ENCODE measurements around the gene DPP10. TPM values are rescaled to one million over a fixed set of nuclear protein-coding genes. Genes with fewer than 3 reads are reported as not detected.

The DPP10 gene
- total and polyA plus RNA-seq, 4 donors, result 0.08 to 5.0 (median 0.27) TPM

DNA sequence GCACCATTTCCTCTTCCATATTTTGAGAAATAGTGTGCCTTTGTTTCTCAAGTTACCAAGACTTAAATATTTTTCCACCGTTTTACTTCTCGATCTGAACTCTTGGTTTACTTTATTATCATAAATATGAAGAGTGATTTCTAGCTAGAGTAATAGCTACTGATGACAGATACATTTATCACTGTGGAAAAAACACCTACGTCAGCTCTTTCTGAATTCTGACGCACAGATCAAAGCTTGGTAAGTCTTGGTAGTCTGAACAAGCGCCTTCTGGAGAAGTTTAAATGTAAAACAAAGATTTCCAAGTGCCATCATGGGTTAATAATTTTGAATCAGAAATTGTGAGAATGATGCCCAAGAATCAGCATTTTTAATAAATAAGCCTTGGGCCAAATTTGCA lies 367.7 kb downstream of the DPP10 start:
- TF ChIP-seq, protein P1, sequence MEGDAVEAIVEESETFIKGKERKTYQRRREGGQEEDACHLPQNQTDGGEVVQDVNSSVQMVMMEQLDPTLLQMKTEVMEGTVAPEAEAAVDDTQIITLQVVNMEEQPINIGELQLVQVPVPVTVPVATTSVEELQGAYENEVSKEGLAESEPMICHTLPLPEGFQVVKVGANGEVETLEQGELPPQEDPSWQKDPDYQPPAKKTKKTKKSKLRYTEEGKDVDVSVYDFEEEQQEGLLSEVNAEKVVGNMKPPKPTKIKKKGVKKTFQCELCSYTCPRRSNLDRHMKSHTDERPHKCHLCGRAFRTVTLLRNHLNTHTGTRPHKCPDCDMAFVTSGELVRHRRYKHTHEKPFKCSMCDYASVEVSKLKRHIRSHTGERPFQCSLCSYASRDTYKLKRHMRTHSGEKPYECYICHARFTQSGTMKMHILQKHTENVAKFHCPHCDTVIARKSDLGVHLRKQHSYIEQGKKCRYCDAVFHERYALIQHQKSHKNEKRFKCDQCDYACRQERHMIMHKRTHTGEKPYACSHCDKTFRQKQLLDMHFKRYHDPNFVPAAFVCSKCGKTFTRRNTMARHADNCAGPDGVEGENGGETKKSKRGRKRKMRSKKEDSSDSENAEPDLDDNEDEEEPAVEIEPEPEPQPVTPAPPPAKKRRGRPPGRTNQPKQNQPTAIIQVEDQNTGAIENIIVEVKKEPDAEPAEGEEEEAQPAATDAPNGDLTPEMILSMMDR (IDR thresholded peaks at IDR 0.05; ENCODE audit: control extremely low read depth, extremely low read depth), result no peak
- H3K9ac ChIP-seq (ENCODE audit: insufficient read depth in 1 of 2, low read length in 2 of 2), result no peak overlapping the region
- peaks cover 0 to 6% (median 0%) of the 10 kb centered on the region in 4 donors for H3K9me3 ChIP-seq (ENCODE audit: control insufficient read depth in 4 of 4, insufficient read depth in 3 of 4, low read length in 3 of 4)
- no peak for ATAC-seq (ENCODE audit: insufficient read depth, low FRiP score)
- 87 to 91% methylated on average over 5 of the region's 5 CpGs for WGBS, 2 donors
- H3K4me1 ChIP-seq (ENCODE audit: control insufficient read depth in 5 of 5, insufficient read depth in 5 of 5, low read length in 5 of 5), result no peaks in the 10 kb centered on the region
- no peak for DNase-seq
- H3K4me3 ChIP-seq, result no peak overlapping the region
- H3K27me3 ChIP-seq (ENCODE audit: control insufficient read depth in 3 of 3, insufficient read depth in 3 of 3, low read length in 2 of 3), result no peaks in the 10 kb centered on the region
- H3K27ac ChIP-seq (ENCODE audit: low read depth in 1 of 2, low read length in 1 of 2), result no peak overlapping the region
- no peaks in the 10 kb centered on the region for H3K36me3 ChIP-seq (ENCODE audit: control insufficient read depth in 4 of 4, insufficient read depth in 4 of 4, low read length in 4 of 4)

DNA sequence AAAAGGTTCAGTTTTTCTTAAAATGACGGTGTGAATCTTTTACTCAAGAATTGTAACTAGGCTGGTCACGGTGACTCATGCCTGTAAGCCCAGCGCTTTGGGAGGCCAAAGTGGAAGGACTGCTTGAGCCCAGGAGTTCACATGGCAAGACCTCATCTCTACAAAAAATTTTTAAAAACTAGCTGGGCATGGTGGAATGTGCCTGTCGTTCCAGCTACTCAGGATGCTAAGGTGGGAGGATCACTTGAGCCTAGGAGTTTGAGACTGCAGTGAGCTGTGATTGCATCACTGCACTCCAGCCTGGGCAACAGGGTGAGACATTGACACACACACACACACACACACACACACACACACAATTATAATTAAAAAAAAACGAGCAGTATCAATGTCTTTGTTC lies 369.8 kb downstream of the DPP10 start:
- H3K27ac ChIP-seq (ENCODE audit: low read depth in 1 of 2, low read length in 1 of 2), result no peak overlapping the region
- H3K9ac ChIP-seq (ENCODE audit: insufficient read depth in 1 of 2, low read length in 2 of 2), result no peak overlapping the region
- no peak overlapping the region for H3K4me3 ChIP-seq
- ATAC-seq (ENCODE audit: insufficient read depth, low FRiP score) (no peak), DNase-seq (no peak)
- H3K36me3 ChIP-seq (ENCODE audit: control insufficient read depth in 4 of 4, insufficient read depth in 4 of 4, low read length in 4 of 4), result no peaks in the 10 kb centered on the region
- no peaks in the 10 kb centered on the region for H3K4me1 ChIP-seq (ENCODE audit: control insufficient read depth in 5 of 5, insufficient read depth in 5 of 5, low read length in 5 of 5)
- TF ChIP-seq, protein P1 (IDR thresholded peaks at IDR 0.05; ENCODE audit: control extremely low read depth, extremely low read depth), result no peak
- peaks cover 0 to 7% (median 0%) of the 10 kb centered on the region in 4 donors for H3K9me3 ChIP-seq (ENCODE audit: control insufficient read depth in 4 of 4, insufficient read depth in 3 of 4, low read length in 3 of 4)
- H3K27me3 ChIP-seq (ENCODE audit: control insufficient read depth in 3 of 3, insufficient read depth in 3 of 3, low read length in 2 of 3), result no peaks in the 10 kb centered on the region
- WGBS, 2 donors, result 78 to 80% methylated on average over 5 of the region's 5 CpGs

DNA sequence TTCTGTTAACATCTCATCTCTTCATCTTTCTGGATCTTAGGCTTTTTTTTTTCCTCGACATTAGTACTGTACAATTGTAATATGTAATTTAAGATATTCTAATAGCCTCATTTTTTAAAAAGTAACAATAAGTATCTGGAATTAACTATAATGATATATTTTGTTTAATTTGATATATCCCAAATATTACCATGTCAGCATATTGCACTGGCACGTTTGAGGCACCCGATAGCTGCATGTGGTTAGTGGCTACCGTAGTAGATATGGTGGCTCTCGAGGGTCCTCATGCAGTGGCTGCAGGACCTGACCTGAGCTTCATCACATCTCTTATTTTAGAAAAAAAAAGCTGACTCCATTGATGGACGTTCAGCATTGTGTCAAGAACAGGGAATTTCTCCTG lies 371.9 kb downstream of the DPP10 start:
- Histone ChIP-seq H3K9me3 (ENCODE audit: control insufficient read depth in 4 of 4, insufficient read depth in 3 of 4, low read length in 3 of 4) (peaks cover 0 to 7% (median 0%) of the 10 kb centered on the region in 4 donors), H3K4me1 (ENCODE audit: control insufficient read depth in 5 of 5, insufficient read depth in 5 of 5, low read length in 5 of 5) (no peaks in the 10 kb centered on the region), H3K27ac (ENCODE audit: low read depth in 1 of 2, low read length in 1 of 2) (no peak overlapping the region), H3K4me3 (no peak overlapping the region), H3K9ac (ENCODE audit: insufficient read depth in 1 of 2, low read length in 2 of 2) (no peak overlapping the region), H3K36me3 (ENCODE audit: control insufficient read depth in 4 of 4, insufficient read depth in 4 of 4, low read length in 4 of 4) (no peaks in the 10 kb centered on the region), H3K27me3 (ENCODE audit: control insufficient read depth in 3 of 3, insufficient read depth in 3 of 3, low read length in 2 of 3) (no peaks in the 10 kb centered on the region)
- ATAC-seq (ENCODE audit: insufficient read depth, low FRiP score) (no peak), DNase-seq (no peak)
- TF ChIP-seq, protein P1 (IDR thresholded peaks at IDR 0.05; ENCODE audit: control extremely low read depth, extremely low read depth), result no peak
- 82% methylated on average over 6 of the region's 6 CpGs for WGBS, 2 donors

DNA sequence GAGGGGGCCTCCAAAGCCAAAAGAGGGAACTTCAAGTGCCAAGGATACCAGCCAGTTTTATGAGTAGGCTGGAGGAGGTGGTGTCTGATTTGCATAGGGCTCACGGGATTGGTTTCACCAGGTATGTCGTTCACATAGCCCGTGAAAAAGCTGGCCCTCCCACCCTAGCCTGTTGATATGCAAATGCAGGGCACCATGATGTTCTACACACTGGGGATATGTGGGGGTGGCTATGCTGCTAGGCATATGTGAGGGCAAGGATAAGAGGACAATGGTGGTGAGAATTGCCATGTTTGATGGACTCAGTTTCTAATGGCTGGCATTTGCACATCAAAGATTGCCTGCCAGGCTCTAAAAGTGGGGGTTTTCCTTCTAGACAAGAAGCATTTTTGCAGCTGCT lies 378.6 kb downstream of the DPP10 start:
- WGBS, 2 donors, result 87 to 91% methylated on average over 3 of the region's 3 CpGs
- H3K4me3 ChIP-seq, result no peak overlapping the region
- ATAC-seq (ENCODE audit: insufficient read depth, low FRiP score) (no peak), DNase-seq (no peak)
- no peaks in the 10 kb centered on the region for H3K27me3 ChIP-seq (ENCODE audit: control insufficient read depth in 3 of 3, insufficient read depth in 3 of 3, low read length in 2 of 3)
- H3K36me3 ChIP-seq (ENCODE audit: control insufficient read depth in 4 of 4, insufficient read depth in 4 of 4, low read length in 4 of 4), result no peaks in the 10 kb centered on the region
- H3K4me1 ChIP-seq (ENCODE audit: control insufficient read depth in 5 of 5, insufficient read depth in 5 of 5, low read length in 5 of 5), result no peaks in the 10 kb centered on the region
- no peak overlapping the region for H3K27ac ChIP-seq (ENCODE audit: low read depth in 1 of 2, low read length in 1 of 2)
- H3K9me3 ChIP-seq (ENCODE audit: control insufficient read depth in 4 of 4, insufficient read depth in 3 of 4, low read length in 3 of 4), result peaks cover 0 to 2% (median 0%) of the 10 kb centered on the region in 4 donors
- TF ChIP-seq, protein P1 (IDR thresholded peaks at IDR 0.05; ENCODE audit: control extremely low read depth, extremely low read depth), result no peak
- H3K9ac ChIP-seq (ENCODE audit: insufficient read depth in 1 of 2, low read length in 2 of 2), result no peak overlapping the region

Data from lung (tissue), 12 donors.